ENCODE measurements around the gene ERO1B. TPM values are rescaled to one million over a fixed set of nuclear protein-coding genes. Genes with fewer than 3 reads are reported as not detected.

ERO1B gene
- polyA plus RNA-seq, 1 of the 3 experiments (the other 2 are of a cell fraction) = 0.79 TPM

DNA sequence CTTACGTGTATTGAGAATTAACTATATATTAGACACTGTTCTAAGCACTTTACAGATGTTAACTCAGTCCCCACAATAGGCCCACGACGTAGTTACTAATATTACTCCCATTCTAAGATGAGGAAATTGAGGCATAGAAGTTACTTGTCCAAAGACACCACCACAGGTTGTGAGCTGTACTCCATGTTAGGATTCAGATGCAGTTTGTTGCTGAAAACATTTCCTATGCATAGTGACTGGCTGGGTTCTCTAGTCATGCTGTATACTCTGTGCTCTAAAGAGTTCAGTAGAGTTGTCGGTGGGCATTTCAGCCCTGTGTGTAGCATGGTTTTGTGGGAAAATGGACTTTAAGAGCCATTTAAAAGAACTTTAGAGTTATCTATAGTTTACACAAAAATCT is 74.2 kb downstream of the ERO1B start:
- WGBS (ENCODE audit: low lambda C conversion rate) = 87% methylated on average over 4 of the region's 4 CpGs
- Histone ChIP-seq H3F3A (replicated peaks; ENCODE audit: insufficient read depth) (no peaks in the 10 kb centered on the region), H3K9me3 (no peaks in the 10 kb centered on the region), H3K4me1 (ENCODE audit: control insufficient read depth in 1 of 2, insufficient read depth in 2 of 2, low read depth in 1 of 2, low read length in 1 of 2) (no peaks in the 10 kb centered on the region), H3K36me3 (replicated peaks in 1 of 2; ENCODE audit: control insufficient read depth in 1 of 2, insufficient read depth in 2 of 2, low read length in 1 of 2) (peaks cover 11 to 14% of the 10 kb centered on the region in 2 experiments), H3K9me2 (no peaks in the 10 kb centered on the region), H3K27me3 (ENCODE audit: insufficient read depth) (no peaks in the 10 kb centered on the region), H3K9ac (no peak overlapping the region), H3K4me2 (no peak overlapping the region), H2AFZ (ENCODE audit: low read depth) (no peak overlapping the region), H4K20me1 (ENCODE audit: insufficient read depth) (no peaks in the 10 kb centered on the region), H3K79me2 (ENCODE audit: insufficient read depth) (no peaks in the 10 kb centered on the region), H3K4me3 (ENCODE audit: low read depth in 2 of 2, low read length in 1 of 2) (no peak overlapping the region), H3K27ac (ENCODE audit: low read depth in 2 of 2, low read length in 1 of 2) (no peak overlapping the region)
- ChIA-PET CTCF (no interaction called here), POLR2A (no interaction called here)
- no peak for TF ChIP-seq FOXJ3 (CRISPR knock-in tag; IDR thresholded peaks at IDR 0.05)
- no peak for TF ChIP-seq EZH2phosphoT487 (IDR thresholded peaks at IDR 0.05; ENCODE audit: borderline replicate concordance, low read depth)
- TF ChIP-seq, protein P1, sequence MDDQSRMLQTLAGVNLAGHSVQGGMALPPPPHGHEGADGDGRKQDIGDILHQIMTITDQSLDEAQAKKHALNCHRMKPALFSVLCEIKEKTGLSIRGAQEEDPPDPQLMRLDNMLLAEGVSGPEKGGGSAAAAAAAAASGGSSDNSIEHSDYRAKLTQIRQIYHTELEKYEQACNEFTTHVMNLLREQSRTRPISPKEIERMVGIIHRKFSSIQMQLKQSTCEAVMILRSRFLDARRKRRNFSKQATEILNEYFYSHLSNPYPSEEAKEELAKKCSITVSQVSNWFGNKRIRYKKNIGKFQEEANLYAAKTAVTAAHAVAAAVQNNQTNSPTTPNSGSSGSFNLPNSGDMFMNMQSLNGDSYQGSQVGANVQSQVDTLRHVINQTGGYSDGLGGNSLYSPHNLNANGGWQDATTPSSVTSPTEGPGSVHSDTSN (IDR thresholded peaks at IDR 0.05) = no peak
- no peak for TF ChIP-seq SMC3 (IDR thresholded peaks at IDR 0.05; ENCODE audit: low read depth, low read length)
- TF ChIP-seq RXRA (IDR thresholded peaks at IDR 0.05; ENCODE audit: borderline replicate concordance, low read depth) = no peak
- TF ChIP-seq EP300 (IDR thresholded peaks at IDR 0.05; ENCODE audit: borderline replicate concordance in 1 of 2, low read depth in 1 of 2, low read length in 1 of 2) = no peak
- TF ChIP-seq, protein P2, sequence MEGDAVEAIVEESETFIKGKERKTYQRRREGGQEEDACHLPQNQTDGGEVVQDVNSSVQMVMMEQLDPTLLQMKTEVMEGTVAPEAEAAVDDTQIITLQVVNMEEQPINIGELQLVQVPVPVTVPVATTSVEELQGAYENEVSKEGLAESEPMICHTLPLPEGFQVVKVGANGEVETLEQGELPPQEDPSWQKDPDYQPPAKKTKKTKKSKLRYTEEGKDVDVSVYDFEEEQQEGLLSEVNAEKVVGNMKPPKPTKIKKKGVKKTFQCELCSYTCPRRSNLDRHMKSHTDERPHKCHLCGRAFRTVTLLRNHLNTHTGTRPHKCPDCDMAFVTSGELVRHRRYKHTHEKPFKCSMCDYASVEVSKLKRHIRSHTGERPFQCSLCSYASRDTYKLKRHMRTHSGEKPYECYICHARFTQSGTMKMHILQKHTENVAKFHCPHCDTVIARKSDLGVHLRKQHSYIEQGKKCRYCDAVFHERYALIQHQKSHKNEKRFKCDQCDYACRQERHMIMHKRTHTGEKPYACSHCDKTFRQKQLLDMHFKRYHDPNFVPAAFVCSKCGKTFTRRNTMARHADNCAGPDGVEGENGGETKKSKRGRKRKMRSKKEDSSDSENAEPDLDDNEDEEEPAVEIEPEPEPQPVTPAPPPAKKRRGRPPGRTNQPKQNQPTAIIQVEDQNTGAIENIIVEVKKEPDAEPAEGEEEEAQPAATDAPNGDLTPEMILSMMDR (IDR thresholded peaks at IDR 0.05) = no peak
- no peak for TF ChIP-seq GABPA (IDR thresholded peaks at IDR 0.05; ENCODE audit: low read depth)
- no peak for TF ChIP-seq SIN3A (IDR thresholded peaks at IDR 0.05; ENCODE audit: borderline replicate concordance, low read depth, low read length)
- TF ChIP-seq POLR2AphosphoS5 (IDR thresholded peaks at IDR 0.05; ENCODE audit: low read depth, low read length) = no peak
- no peak for TF ChIP-seq GATA2 (CRISPR knock-in tag; IDR thresholded peaks at IDR 0.05)
- no peak for TF ChIP-seq ZBTB33 (IDR thresholded peaks at IDR 0.05; ENCODE audit: borderline replicate concordance, low read depth)
- no peak for DNase-seq

DNA sequence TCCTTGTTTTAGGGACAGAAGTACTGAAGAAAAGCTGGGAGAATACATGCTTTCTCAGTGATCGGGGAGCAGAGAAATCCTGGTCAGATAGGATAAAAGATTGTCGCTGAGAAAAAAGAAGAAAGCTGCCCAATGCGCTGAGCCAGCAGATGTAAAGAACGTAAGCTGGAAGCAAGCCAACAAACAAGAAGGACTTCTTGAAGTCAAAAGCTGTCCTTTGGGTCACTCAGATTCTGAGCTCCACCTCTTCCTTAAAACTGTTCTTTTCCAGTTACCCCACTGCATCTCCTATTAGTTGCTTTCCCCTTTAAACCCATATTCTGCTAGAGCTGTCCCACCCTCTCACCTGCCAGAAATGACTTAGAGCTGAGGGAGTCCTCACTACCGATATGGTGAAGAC is 74.6 kb downstream of the ERO1B start:
- H3K79me2 ChIP-seq (ENCODE audit: insufficient read depth) = no peaks in the 10 kb centered on the region
- DNase-seq = no peak
- peaks cover 11 to 14% of the 10 kb centered on the region in 2 experiments for H3K36me3 ChIP-seq (replicated peaks in 1 of 2; ENCODE audit: control insufficient read depth in 1 of 2, insufficient read depth in 2 of 2, low read length in 1 of 2)
- no peaks in the 10 kb centered on the region for H3K27me3 ChIP-seq (ENCODE audit: insufficient read depth)
- H3K9ac ChIP-seq = no peak overlapping the region
- ChIA-PET CTCF (no interaction called here), POLR2A (no interaction called here)
- 95% methylated on average over 5 of the region's 5 CpGs for WGBS (ENCODE audit: low lambda C conversion rate)
- no peaks in the 10 kb centered on the region for H4K20me1 ChIP-seq (ENCODE audit: insufficient read depth)
- no peak overlapping the region for H3K4me2 ChIP-seq
- H2AFZ ChIP-seq (ENCODE audit: low read depth) = no peak overlapping the region
- no peaks in the 10 kb centered on the region for H3K4me1 ChIP-seq (ENCODE audit: control insufficient read depth in 1 of 2, insufficient read depth in 2 of 2, low read depth in 1 of 2, low read length in 1 of 2)
- H3K27ac ChIP-seq (ENCODE audit: low read depth in 2 of 2, low read length in 1 of 2) = no peak overlapping the region
- no peak overlapping the region for H3K4me3 ChIP-seq (ENCODE audit: low read depth in 2 of 2, low read length in 1 of 2)
- no peaks in the 10 kb centered on the region for H3K9me3 ChIP-seq
- H3F3A ChIP-seq (replicated peaks; ENCODE audit: insufficient read depth) = no peaks in the 10 kb centered on the region
- H3K9me2 ChIP-seq = no peaks in the 10 kb centered on the region
- TF ChIP-seq JUND (IDR thresholded peaks at IDR 0.05) (no peak), SIN3A (IDR thresholded peaks at IDR 0.05; ENCODE audit: borderline replicate concordance, low read depth, low read length) (no peak), RFX5 (IDR thresholded peaks at IDR 0.05; ENCODE audit: low read length) (no peak), TEAD4 (IDR thresholded peaks at IDR 0.05; ENCODE audit: borderline replicate concordance, insufficient read depth) (no peak), NFIC (IDR thresholded peaks at IDR 0.05; ENCODE audit: borderline replicate concordance) (no peak), TCF12 (IDR thresholded peaks at IDR 0.05) (no peak), MXI1 (IDR thresholded peaks at IDR 0.05; ENCODE audit: low read depth, low read length) (no peak), FOXM1 (IDR thresholded peaks at IDR 0.05; ENCODE audit: low read depth) (no peak), FOXJ3 (CRISPR knock-in tag; IDR thresholded peaks at IDR 0.05) (no peak), TAF1 (IDR thresholded peaks at IDR 0.05; ENCODE audit: borderline replicate concordance, low read depth, low read length) (no peak), GATA2 (CRISPR knock-in tag; IDR thresholded peaks at IDR 0.05) (no peak)

Measured in SK-N-SH (cell line).